ENCODE data around the gene BCL2L2.

- no peak for TF ChIP-seq CTCF (IDR thresholded peaks at IDR 0.05; ENCODE audit: poor library complexity)
- TF ChIP-seq EZH2 (IDR thresholded peaks at IDR 0.05; ENCODE audit: borderline replicate concordance), result no peak
- no peak for TF ChIP-seq EZH2phosphoT487 (IDR thresholded peaks at IDR 0.05; ENCODE audit: low read depth, severe bottlenecking, unreplicated experiment)
These were observed 21.1 kb upstream of the BCL2L2 start for GRCh38 chr14:23285530-23286019.

Measured in hepatocyte (in vitro differentiated cells).